ENCODE data around the gene SLC30A7.

SLC30A7 gene

DNA sequence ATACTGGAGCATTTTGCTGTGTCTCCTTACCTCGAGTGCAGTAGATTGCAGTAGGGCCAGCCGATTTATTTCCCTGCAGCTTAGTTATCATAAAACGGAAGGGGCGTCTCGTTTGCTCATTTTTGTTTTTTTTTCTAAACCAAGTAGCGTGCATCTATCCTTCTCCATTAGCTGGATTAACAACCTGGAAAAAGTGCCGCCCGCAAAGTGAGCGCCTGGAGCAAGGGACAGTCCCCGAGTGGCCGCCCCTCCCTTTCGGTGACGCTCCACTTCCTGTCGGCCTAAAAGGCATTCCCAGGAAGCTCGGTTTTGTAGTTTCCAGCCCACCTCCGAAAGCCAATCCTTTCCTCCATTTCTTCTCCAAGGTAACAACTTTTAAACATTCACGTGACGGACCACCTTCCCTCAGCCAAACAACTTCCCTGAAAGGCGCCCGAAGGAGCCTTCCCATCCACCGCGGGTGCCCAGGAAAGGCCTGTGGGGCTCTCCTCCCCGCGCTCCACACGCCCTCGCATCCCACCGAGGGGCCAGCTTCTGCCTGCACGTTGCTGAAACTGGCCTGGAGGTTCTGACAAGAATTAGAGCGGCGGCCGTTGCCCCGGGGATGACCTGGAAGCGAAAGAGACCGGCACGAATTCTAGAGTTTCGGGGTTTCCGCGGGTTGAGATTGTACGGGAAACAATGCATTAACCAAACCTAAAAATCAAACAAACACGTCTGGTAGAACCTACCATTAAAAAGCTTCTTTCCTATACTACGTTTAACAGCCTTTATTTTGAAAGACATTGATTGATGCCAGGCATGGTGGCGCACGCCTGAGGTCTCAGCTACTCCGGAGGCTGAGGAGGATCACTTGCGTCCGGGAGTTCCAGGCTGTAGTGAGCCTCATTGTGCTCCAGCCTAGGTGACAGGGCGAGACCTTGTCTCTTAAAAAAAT lies 1.0 kb upstream of the SLC30A7 start, which contains the start of gene EXTL2:
EXTL2 (minus strand) TSS at position 240 of the 937 bp plus-strand sequence. CDS start 6,085 bp downstream, outside the sequence.
- Histone ChIP-seq H3K4me3 (ENCODE audit: low read depth, low read length, poor library complexity, severe bottlenecking) (peak within 1 kb of the TSS; percentile 87), H3K79me2 (ENCODE audit: insufficient read depth, low read length) (no peaks in the 10 kb centered on the region)

DNA sequence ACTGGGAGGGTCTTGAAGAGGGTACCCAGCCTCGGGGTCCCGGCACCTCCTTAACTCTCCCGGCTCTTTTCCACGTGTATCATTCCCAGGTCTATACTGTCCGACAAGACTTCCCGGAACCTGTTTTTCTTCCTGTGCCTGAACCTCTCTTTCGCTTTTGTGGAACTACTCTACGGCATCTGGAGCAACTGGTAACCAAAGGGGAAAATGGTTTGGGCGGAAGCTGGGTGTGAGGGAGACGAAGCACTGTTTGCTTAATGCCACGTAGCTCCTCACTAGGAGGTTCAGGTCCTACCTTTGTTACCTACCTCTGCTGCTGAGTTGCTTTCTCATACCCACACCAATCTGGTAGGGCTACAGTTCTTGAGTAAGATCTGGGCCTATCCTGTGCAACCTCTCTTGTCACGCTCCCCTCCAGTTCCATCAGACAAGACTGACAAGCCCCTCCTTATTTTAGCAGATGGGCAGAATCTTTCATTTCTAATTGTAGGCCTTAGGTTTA lies 642 bp downstream of the SLC30A7 start:
- Histone ChIP-seq H3K27ac (ENCODE audit: low read depth, low read length, poor library complexity, severe bottlenecking) (peak overlapping the region; percentile 37), H3K9ac (ENCODE audit: low read length) (peak overlapping the region; percentile 82), H3K4me2 (ENCODE audit: low read length) (peak overlapping the region; percentile 89), H3F3A (ENCODE audit: insufficient read depth, low read length) (no peaks in the 10 kb centered on the region), H3K4me1 (ENCODE audit: insufficient read depth, low read length, severe bottlenecking) (peaks cover 26% of the 10 kb centered on the region), H3K79me2 (ENCODE audit: insufficient read depth, low read length) (no peaks in the 10 kb centered on the region), H3K4me3 (ENCODE audit: low read depth, low read length, poor library complexity, severe bottlenecking) (peak overlapping the region; percentile 87), H2AFZ (ENCODE audit: low read length) (no peak overlapping the region), H3K9me2 (ENCODE audit: low read depth, low read length) (no peaks in the 10 kb centered on the region), H3K36me3 (ENCODE audit: insufficient read depth, low read length) (peaks cover 28% of the 10 kb centered on the region), H3K9me3 (ENCODE audit: low read length) (no peaks in the 10 kb centered on the region), H3K27me3 (ENCODE audit: insufficient read depth, low read length) (no peaks in the 10 kb centered on the region), H4K20me1 (ENCODE audit: insufficient read depth, low read length) (no peaks in the 10 kb centered on the region)
- TF ChIP-seq, protein P1, sequence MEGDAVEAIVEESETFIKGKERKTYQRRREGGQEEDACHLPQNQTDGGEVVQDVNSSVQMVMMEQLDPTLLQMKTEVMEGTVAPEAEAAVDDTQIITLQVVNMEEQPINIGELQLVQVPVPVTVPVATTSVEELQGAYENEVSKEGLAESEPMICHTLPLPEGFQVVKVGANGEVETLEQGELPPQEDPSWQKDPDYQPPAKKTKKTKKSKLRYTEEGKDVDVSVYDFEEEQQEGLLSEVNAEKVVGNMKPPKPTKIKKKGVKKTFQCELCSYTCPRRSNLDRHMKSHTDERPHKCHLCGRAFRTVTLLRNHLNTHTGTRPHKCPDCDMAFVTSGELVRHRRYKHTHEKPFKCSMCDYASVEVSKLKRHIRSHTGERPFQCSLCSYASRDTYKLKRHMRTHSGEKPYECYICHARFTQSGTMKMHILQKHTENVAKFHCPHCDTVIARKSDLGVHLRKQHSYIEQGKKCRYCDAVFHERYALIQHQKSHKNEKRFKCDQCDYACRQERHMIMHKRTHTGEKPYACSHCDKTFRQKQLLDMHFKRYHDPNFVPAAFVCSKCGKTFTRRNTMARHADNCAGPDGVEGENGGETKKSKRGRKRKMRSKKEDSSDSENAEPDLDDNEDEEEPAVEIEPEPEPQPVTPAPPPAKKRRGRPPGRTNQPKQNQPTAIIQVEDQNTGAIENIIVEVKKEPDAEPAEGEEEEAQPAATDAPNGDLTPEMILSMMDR (IDR thresholded peaks at IDR 0.05; ENCODE audit: low read length), result no peak
- no peak for TF ChIP-seq EZH2 (IDR thresholded peaks at IDR 0.05; ENCODE audit: borderline replicate concordance, low read length)

More for the DNA sequence above, 1.0 kb upstream of the SLC30A7 start, which contains the start of gene EXTL2:
- no peaks in the 10 kb centered on the region for H3K9me2 ChIP-seq (ENCODE audit: low read depth, low read length)
- no peaks in the 10 kb centered on the region for H4K20me1 ChIP-seq (ENCODE audit: insufficient read depth, low read length)
- no peaks in the 10 kb centered on the region for H3K27me3 ChIP-seq (ENCODE audit: insufficient read depth, low read length)
- H3K4me2 ChIP-seq (ENCODE audit: low read length), result peak within 1 kb of the TSS; percentile 89
- no peak for TF ChIP-seq EZH2 (IDR thresholded peaks at IDR 0.05; ENCODE audit: borderline replicate concordance, low read length)
- TF ChIP-seq, protein P1 (IDR thresholded peaks at IDR 0.05; ENCODE audit: low read length), result no peak
- no peaks in the 10 kb centered on the region for H3K9me3 ChIP-seq (ENCODE audit: low read length)
- peaks cover 26% of the 10 kb centered on the region for H3K4me1 ChIP-seq (ENCODE audit: insufficient read depth, low read length, severe bottlenecking)
- H3K27ac ChIP-seq (ENCODE audit: low read depth, low read length, poor library complexity, severe bottlenecking), result peak within 1 kb of the TSS; percentile 72
- H3K36me3 ChIP-seq (ENCODE audit: insufficient read depth, low read length), result peaks cover 14% of the 10 kb centered on the region; the same call in 1 of the 2 replicates
- peak within 1 kb of the TSS; percentile 65 for H2AFZ ChIP-seq (ENCODE audit: low read length)
- H3K9ac ChIP-seq (ENCODE audit: low read length), result peak within 1 kb of the TSS; percentile 82
- no peaks in the 10 kb centered on the region for H3F3A ChIP-seq (ENCODE audit: insufficient read depth, low read length)

DNA sequence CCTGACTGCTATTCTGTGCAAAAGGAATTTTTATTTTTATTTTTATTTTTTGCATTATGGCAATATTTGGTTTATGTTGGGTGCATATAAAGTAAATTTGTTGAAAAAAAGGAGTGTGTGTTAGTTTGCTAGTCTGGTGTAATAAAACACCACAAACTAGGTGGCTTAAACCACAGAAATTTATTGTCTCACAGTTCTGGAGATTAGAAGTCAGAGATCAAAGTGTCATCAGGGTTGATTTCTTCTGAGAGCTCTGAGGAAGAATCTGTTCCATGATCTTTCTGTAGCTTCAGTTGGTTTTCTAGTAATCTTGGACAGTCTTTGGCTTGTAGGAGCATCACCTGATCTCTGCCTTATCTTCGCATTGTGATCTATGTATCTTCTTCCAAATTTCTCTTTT lies 6.5 kb downstream of the SLC30A7 start:
- Histone ChIP-seq H3K36me3 (ENCODE audit: insufficient read depth, low read length) (peaks cover 68% of the 10 kb centered on the region), H3F3A (ENCODE audit: insufficient read depth, low read length) (no peaks in the 10 kb centered on the region; the same call in 1 of the 2 replicates)

More for the DNA sequence above, 6.5 kb downstream of the SLC30A7 start:
- no peak overlapping the region for H3K27ac ChIP-seq (ENCODE audit: low read depth, low read length, poor library complexity, severe bottlenecking)
- no peak overlapping the region for H3K4me3 ChIP-seq (ENCODE audit: low read depth, low read length, poor library complexity, severe bottlenecking)
- H3K27me3 ChIP-seq (ENCODE audit: insufficient read depth, low read length), result no peaks in the 10 kb centered on the region
- H3K4me2 ChIP-seq (ENCODE audit: low read length), result no peak overlapping the region
- H3K79me2 ChIP-seq (ENCODE audit: insufficient read depth, low read length), result no peaks in the 10 kb centered on the region
- no peak overlapping the region for H3K9ac ChIP-seq (ENCODE audit: low read length)
- no peaks in the 10 kb centered on the region for H3K9me3 ChIP-seq (ENCODE audit: low read length)
- no peaks in the 10 kb centered on the region for H3K9me2 ChIP-seq (ENCODE audit: low read depth, low read length)
- H3K4me1 ChIP-seq (ENCODE audit: insufficient read depth, low read length, severe bottlenecking), result peaks cover 3% of the 10 kb centered on the region
- TF ChIP-seq, protein P1 (IDR thresholded peaks at IDR 0.05; ENCODE audit: low read length), result no peak
- TF ChIP-seq EZH2 (IDR thresholded peaks at IDR 0.05; ENCODE audit: borderline replicate concordance, low read length), result no peak
- no peaks in the 10 kb centered on the region for H4K20me1 ChIP-seq (ENCODE audit: insufficient read depth, low read length)
- no peak overlapping the region for H2AFZ ChIP-seq (ENCODE audit: low read length)

All from OCI-LY1 (cell line).